ENCODE measurements around the gene PHF21B. TPM values are rescaled to one million over a fixed set of nuclear protein-coding genes. Genes with fewer than 3 reads are reported as not detected.

PHF21B gene
- total RNA-seq, 1 experiment from 2014 or later, result not detected

GRCh38 chr22:44838316-44839016 is 171.3 kb downstream of the PHF21B start:
- no TSS peak for BruUV-seq (replicated peaks)
- intact Hi-C loops (cut with micrococcal nuclease; ENCODE audit: unreplicated experiment), result no loop called here
- H3K4me1 Mint-ChIP-seq (ENCODE audit: low read depth, unreplicated experiment), result no peaks in the 10 kb centered on the region
- DNase-seq, result no peak
- no peaks in the 10 kb centered on the region for H3K27me3 Mint-ChIP-seq (ENCODE audit: unreplicated experiment)
- CTCF ChIA-PET, result no interaction called here
- TF ChIP-seq CTCF (IDR thresholded peaks at IDR 0.05; ENCODE audit: unreplicated experiment), result no peak
- H3K27ac Mint-ChIP-seq (ENCODE audit: unreplicated experiment), result no peak overlapping the region
- no peak overlapping the region for H3K4me3 Mint-ChIP-seq (ENCODE audit: low read depth, unreplicated experiment)
- H3K36me3 Mint-ChIP-seq (ENCODE audit: insufficient read depth, unreplicated experiment), result peaks cover 14% of the 10 kb centered on the region
- peaks cover 3% of the 10 kb centered on the region for H3K9me3 Mint-ChIP-seq (ENCODE audit: low read depth, unreplicated experiment)

DNA sequence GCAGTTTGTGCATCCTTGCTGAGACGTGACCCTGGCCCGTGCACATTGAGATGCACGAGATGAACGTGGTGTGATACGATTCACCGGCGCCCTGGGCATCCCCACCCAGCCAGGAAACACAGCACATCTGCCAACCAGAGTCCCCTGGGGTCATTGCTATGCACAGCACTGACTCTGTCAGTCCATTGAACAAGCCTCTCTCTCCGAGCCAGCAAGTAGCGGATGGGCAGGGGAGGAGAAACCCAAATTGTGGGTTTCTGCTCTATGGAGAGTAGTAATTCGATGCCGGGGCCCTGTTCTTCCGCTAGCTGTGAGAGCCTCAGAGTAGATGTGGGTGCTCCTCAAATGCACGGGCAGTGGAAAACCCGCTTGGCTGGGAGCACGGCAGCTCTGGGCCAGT is 172.3 kb downstream of the PHF21B start:
- BruUV-seq (replicated peaks), result no TSS peak
- peaks cover 22% of the 10 kb centered on the region for H3K36me3 Mint-ChIP-seq (ENCODE audit: insufficient read depth, unreplicated experiment)
- no peak for TF ChIP-seq CTCF (IDR thresholded peaks at IDR 0.05; ENCODE audit: unreplicated experiment)
- CTCF ChIA-PET, result no interaction called here
- intact Hi-C loops (cut with micrococcal nuclease; ENCODE audit: unreplicated experiment), result no loop called here
- H3K27ac Mint-ChIP-seq (ENCODE audit: unreplicated experiment), result no peak overlapping the region
- H3K9me3 Mint-ChIP-seq (ENCODE audit: low read depth, unreplicated experiment), result peaks cover 3% of the 10 kb centered on the region
- H3K4me1 Mint-ChIP-seq (ENCODE audit: low read depth, unreplicated experiment), result no peaks in the 10 kb centered on the region
- no peak overlapping the region for H3K4me3 Mint-ChIP-seq (ENCODE audit: low read depth, unreplicated experiment)
- DNase-seq, result no peak
- H3K27me3 Mint-ChIP-seq (ENCODE audit: unreplicated experiment), result no peaks in the 10 kb centered on the region

- CTCF ChIA-PET, result interaction anchor here (0.6 kb wide), 1 partner anchor 80 kb away, joined by 7 read pairs; no protein-coding TSS in a partner anchor
- no peak for DNase-seq
- no peaks in the 10 kb centered on the region for H3K27me3 Mint-ChIP-seq (ENCODE audit: unreplicated experiment)
- H3K27ac Mint-ChIP-seq (ENCODE audit: unreplicated experiment), result no peak overlapping the region
- H3K4me1 Mint-ChIP-seq (ENCODE audit: low read depth, unreplicated experiment), result no peaks in the 10 kb centered on the region
- no TSS peak for BruUV-seq (replicated peaks)
- peaks cover 3% of the 10 kb centered on the region for H3K9me3 Mint-ChIP-seq (ENCODE audit: low read depth, unreplicated experiment)
- TF ChIP-seq CTCF (IDR thresholded peaks at IDR 0.05; ENCODE audit: unreplicated experiment), result no peak
- intact Hi-C loops (cut with micrococcal nuclease; ENCODE audit: unreplicated experiment), result no loop called here
- H3K36me3 Mint-ChIP-seq (ENCODE audit: insufficient read depth, unreplicated experiment), result peaks cover 28% of the 10 kb centered on the region
- H3K4me3 Mint-ChIP-seq (ENCODE audit: low read depth, unreplicated experiment), result no peak overlapping the region
These were observed 175.7 kb downstream of the PHF21B start for GRCh38 chr22:44834065-44834464.

DNA sequence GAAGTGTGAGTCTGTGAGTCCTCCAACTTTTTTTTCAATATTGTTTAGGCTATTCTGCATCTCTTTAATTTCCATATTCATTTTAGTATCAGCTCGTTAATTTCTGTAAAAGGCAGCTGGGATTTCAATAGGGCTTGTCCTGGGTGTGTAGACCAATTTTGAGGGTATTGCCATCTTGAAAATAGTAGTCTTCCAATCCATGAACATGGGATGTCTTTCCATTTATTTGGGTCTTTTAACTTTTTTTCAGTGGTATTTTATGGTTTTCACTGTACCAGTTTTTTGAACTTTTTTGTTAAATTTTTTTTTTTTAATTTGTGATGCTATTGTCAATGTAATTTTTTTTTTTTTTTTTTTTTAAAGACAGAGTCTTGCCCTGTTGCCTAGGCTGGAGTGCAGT is 177.9 kb downstream of the PHF21B start:
- TF ChIP-seq CTCF (IDR thresholded peaks at IDR 0.05; ENCODE audit: unreplicated experiment), result no peak
- intact Hi-C loops (cut with micrococcal nuclease; ENCODE audit: unreplicated experiment), result no loop called here
- Mint-ChIP-seq H3K9me3 (ENCODE audit: low read depth, unreplicated experiment) (peaks cover 3% of the 10 kb centered on the region), H3K27me3 (ENCODE audit: unreplicated experiment) (no peaks in the 10 kb centered on the region), H3K27ac (ENCODE audit: unreplicated experiment) (no peak overlapping the region), H3K4me1 (ENCODE audit: low read depth, unreplicated experiment) (no peaks in the 10 kb centered on the region), H3K36me3 (ENCODE audit: insufficient read depth, unreplicated experiment) (peaks cover 42% of the 10 kb centered on the region), H3K4me3 (ENCODE audit: low read depth, unreplicated experiment) (no peak overlapping the region)
- no peak for DNase-seq
- CTCF ChIA-PET, result no interaction called here
- no TSS peak for BruUV-seq (replicated peaks)

Other genes with a start within 250 kb of the PHF21B start
- 107 and 115 TPM in 2 replicates for gene NUP50, start 153.9 kb upstream of the PHF21B start, total RNA-seq (2022)
- 56.8 and 83.2 TPM in 2 replicates for gene KIAA0930, start 230.9 kb upstream of the PHF21B start, total RNA-seq (2022)

Data from Calu3 (cell line).